DOHH2 (cell line): ENCODE data around the gene ZBED2.

Experiments used
- H3F3A ChIP-seq: fragments of 200-600 bp; sonication (generic), shearing (Covaris generic); 2 replicates; pipeline ENCODE4 v1.6.0; 2016; ENCODE audit warnings: antibody characterized with exemption, mild to moderate bottlenecking; ENCODE audit not compliant: control insufficient read depth, insufficient read depth
- H3K27ac ChIP-seq: fragments of 200-600 bp; sonication (generic); 2 replicates; pipeline ENCODE4 v1.5.1; 2014; ENCODE audit warnings: low read depth, mild to moderate bottlenecking, low read length, moderate library complexity
- H3K27me3 ChIP-seq: fragments of 200-600 bp; sonication (generic); 2 replicates; pipeline ENCODE4 v1.6.1; 2014; ENCODE audit warnings: mild to moderate bottlenecking, low read length, mixed read lengths; ENCODE audit not compliant: control insufficient read depth
- H3K36me3 ChIP-seq: fragments of 200-600 bp; sonication (generic); 2 replicates; pipeline ENCODE4 v1.6.1; 2014; ENCODE audit warnings: mild to moderate bottlenecking, low read length, moderate library complexity, mixed read lengths; ENCODE audit not compliant: control insufficient read depth
- H3K4me1 ChIP-seq: fragments of 200-600 bp; sonication (generic); 2 replicates; pipeline ENCODE4 v1.6.1; 2014; ENCODE audit warnings: mild to moderate bottlenecking, low read length, mixed read lengths; ENCODE audit not compliant: control insufficient read depth
- H3K4me2 ChIP-seq: fragments of 200-600 bp; sonication (generic); 2 replicates; pipeline ENCODE4 v1.6.0; 2014; ENCODE audit warnings: mild to moderate bottlenecking, low read length, moderate library complexity
- H3K4me3 ChIP-seq: fragments of 200-600 bp; sonication (generic); 2 replicates; pipeline ENCODE4 v1.5.1; 2014; ENCODE audit warnings: mild to moderate bottlenecking, low read length, mixed read lengths
- H3K79me2 ChIP-seq: fragments of 200-600 bp; sonication (generic); 2 replicates; pipeline ENCODE4 v1.6.1; 2014; ENCODE audit warnings: mild to moderate bottlenecking, low read length, mixed read lengths; ENCODE audit not compliant: control insufficient read depth
- H3K9me2 ChIP-seq: fragments of 200-600 bp; sonication (generic); replicated peaks from 2 replicates; pipeline ENCODE4 v1.6.1; 2014; ENCODE audit warnings: mild to moderate bottlenecking, low read length, mixed read lengths; ENCODE audit not compliant: control insufficient read depth
- H3K9me3 ChIP-seq: fragments of 200-600 bp; sonication (generic); 2 replicates; pipeline ENCODE4 v1.6.1; 2014; ENCODE audit warnings: antibody characterized with exemption, low read length, mixed read lengths; ENCODE audit not compliant: control insufficient read depth, insufficient read depth
- H4K20me1 ChIP-seq: fragments of 200-600 bp; sonication (generic); 2 replicates; pipeline ENCODE4 v1.6.0; 2014; ENCODE audit warnings: low read depth, mild to moderate bottlenecking, antibody characterized with exemption, low read length, moderate library complexity; ENCODE audit not compliant: control insufficient read depth, insufficient read depth
- EZH2phosphoT487 ChIP-seq: fragments of 200-600 bp; sonication (generic); IDR thresholded peaks from 2 replicates; pipeline ENCODE4 v1.6.1; 2017; ENCODE audit warnings: borderline replicate concordance, mild to moderate bottlenecking, antibody characterized with exemption, low read length, moderate library complexity, mixed read lengths
- TF ChIP-seq, protein P1 (sequence below): fragments of 200-600 bp; sonication (generic); IDR thresholded peaks from one replicate; pipeline ENCODE4 v1.5.1; 2014; ENCODE audit warnings: antibody characterized with exemption, mild to moderate bottlenecking, low read depth, low read length; ENCODE audit not compliant: poor library complexity, severe bottlenecking

The ZBED2 gene

DNA sequence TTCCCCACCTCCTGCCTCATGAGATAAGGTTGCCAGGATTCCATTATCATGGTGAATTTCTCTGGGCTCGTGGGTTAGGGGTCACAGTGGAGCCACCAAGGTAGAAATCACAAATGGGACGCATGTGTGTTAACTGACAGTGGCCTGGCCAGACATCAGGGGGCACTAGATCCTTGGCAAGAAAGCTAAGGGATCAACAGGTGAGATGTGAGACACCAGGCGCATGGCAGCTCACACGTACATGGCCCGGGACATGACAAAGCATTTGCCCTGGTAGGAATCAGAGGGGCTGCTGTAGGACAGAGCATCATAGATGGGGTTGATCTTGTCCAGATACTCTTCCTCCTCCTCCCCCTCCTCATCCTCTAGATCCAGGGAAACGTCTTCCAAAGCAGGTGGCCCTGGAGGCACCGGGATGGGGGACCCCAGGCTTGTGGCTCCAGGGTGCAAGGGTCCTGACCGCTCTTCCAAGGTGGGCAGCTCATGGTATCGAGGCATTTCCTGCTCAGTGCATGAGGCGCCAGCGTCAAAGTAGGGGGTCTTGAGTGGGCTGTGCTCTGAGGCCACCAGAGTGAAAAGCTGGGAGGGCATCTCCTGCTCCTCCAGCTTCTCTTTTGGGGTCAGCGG, 24.6 kb downstream of the ZBED2 start:
- no peaks in the 10 kb centered on the region for H3F3A ChIP-seq
- TF ChIP-seq, protein P1, sequence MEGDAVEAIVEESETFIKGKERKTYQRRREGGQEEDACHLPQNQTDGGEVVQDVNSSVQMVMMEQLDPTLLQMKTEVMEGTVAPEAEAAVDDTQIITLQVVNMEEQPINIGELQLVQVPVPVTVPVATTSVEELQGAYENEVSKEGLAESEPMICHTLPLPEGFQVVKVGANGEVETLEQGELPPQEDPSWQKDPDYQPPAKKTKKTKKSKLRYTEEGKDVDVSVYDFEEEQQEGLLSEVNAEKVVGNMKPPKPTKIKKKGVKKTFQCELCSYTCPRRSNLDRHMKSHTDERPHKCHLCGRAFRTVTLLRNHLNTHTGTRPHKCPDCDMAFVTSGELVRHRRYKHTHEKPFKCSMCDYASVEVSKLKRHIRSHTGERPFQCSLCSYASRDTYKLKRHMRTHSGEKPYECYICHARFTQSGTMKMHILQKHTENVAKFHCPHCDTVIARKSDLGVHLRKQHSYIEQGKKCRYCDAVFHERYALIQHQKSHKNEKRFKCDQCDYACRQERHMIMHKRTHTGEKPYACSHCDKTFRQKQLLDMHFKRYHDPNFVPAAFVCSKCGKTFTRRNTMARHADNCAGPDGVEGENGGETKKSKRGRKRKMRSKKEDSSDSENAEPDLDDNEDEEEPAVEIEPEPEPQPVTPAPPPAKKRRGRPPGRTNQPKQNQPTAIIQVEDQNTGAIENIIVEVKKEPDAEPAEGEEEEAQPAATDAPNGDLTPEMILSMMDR, result no peak
- no peak for TF ChIP-seq EZH2phosphoT487
- H3K36me3 ChIP-seq, result no peaks in the 10 kb centered on the region
- H3K4me1 ChIP-seq, result no peaks in the 10 kb centered on the region
- H3K9me3 ChIP-seq, result no peaks in the 10 kb centered on the region
- no peak overlapping the region for H3K4me3 ChIP-seq
- no peaks in the 10 kb centered on the region for H3K27me3 ChIP-seq
- no peaks in the 10 kb centered on the region for H3K79me2 ChIP-seq
- H3K9me2 ChIP-seq, result no peaks in the 10 kb centered on the region
- no peaks in the 10 kb centered on the region for H4K20me1 ChIP-seq
- H3K27ac ChIP-seq, result no peak overlapping the region
- H3K4me2 ChIP-seq, result no peak overlapping the region

DNA sequence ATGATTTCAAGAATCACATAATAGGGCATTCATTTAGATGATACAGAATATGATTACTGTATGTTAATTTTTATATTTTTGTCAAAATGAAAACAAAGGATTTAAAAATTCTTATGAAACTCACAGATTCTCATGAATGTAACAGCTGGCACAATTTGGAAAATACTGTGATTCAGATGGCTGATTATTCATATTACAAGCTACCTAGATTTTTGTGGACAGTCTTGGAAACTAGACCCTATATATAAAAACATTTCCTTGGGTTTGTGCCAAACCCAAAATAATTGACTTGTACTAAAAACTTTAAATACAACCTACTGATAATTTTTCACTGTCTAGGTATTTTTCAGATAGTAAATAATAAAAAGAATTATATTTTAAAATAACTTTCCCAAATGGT, 26.2 kb downstream of the ZBED2 start:
- H3K27ac ChIP-seq, result no peak overlapping the region
- no peak overlapping the region for H3K4me2 ChIP-seq
- H3F3A ChIP-seq, result no peaks in the 10 kb centered on the region
- no peaks in the 10 kb centered on the region for H3K79me2 ChIP-seq
- H3K4me1 ChIP-seq, result no peaks in the 10 kb centered on the region
- TF ChIP-seq EZH2phosphoT487, result no peak
- TF ChIP-seq, protein P1, result no peak
- H3K9me2 ChIP-seq, result no peaks in the 10 kb centered on the region
- H3K27me3 ChIP-seq, result no peaks in the 10 kb centered on the region
- H3K4me3 ChIP-seq, result no peak overlapping the region
- no peaks in the 10 kb centered on the region for H4K20me1 ChIP-seq
- H3K36me3 ChIP-seq, result no peaks in the 10 kb centered on the region
- H3K9me3 ChIP-seq, result no peaks in the 10 kb centered on the region

DNA sequence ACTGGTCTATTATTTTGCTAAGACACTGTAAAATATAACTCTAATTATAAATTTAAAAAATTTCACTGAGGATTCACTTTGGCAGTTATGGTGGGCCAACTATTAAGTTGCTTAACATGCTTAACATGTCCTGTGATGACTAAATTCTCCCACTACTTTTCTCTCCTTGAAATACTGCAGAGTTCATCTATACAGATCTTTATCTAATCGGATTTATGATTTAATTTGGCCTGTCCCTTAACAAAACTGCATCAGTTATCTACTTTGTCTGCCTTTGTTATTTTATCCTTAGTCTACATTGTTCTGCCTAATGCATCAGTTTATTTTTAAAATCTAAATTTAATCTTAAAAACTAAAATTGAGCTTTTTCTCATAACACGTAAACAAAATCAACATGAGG, 26.8 kb downstream of the ZBED2 start:
- Histone ChIP-seq H4K20me1 (no peaks in the 10 kb centered on the region), H3K9me3 (no peaks in the 10 kb centered on the region), H3K4me2 (no peak overlapping the region), H3F3A (no peaks in the 10 kb centered on the region), H3K4me3 (no peak overlapping the region), H3K36me3 (no peaks in the 10 kb centered on the region), H3K27me3 (no peaks in the 10 kb centered on the region), H3K79me2 (no peaks in the 10 kb centered on the region), H3K27ac (no peak overlapping the region), H3K9me2 (no peaks in the 10 kb centered on the region), H3K4me1 (no peaks in the 10 kb centered on the region)
- TF ChIP-seq, protein P1, result no peak
- no peak for TF ChIP-seq EZH2phosphoT487
